ENCODE measurements around the gene LRRIQ3.

The LRRIQ3 gene

DNA sequence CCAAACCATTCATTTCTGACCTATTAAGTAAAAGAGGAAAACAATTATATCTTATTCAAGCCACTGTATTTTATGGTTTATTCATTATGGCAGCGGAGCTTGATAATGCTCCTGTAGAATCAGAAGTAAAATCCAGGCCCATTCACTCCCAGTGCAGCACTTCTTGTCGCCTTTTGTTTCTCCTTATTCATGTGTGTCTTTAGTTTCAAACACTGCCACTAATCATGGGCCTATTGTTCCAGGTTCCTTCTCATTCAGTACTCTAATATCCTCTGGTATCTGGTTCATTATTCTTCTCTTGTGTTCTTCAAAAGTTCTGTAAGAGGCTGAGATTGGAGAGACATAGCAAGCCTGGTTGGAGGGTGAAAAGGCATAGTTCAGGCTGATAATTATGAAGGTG lies 218.3 kb downstream of the LRRIQ3 start:
- Histone ChIP-seq H3K9me3 (ENCODE audit: insufficient read depth, low read depth, low read length) (no peaks in the 10 kb centered on the region), H3K9ac (ENCODE audit: low read depth, low read length, poor library complexity, severe bottlenecking) (no peak overlapping the region), H3K4me2 (ENCODE audit: low read depth, low read length, poor library complexity, severe bottlenecking) (no peak overlapping the region), H3K4me3 (ENCODE audit: low read length, poor library complexity, severe bottlenecking) (no peak overlapping the region), H3K9me2 (replicated peaks; ENCODE audit: low read depth, low read length) (no peaks in the 10 kb centered on the region), H3K79me2 (ENCODE audit: insufficient read depth, low read length) (no peaks in the 10 kb centered on the region), H3F3A (ENCODE audit: low read depth) (no peaks in the 10 kb centered on the region), H4K20me1 (ENCODE audit: insufficient read depth, low read length, poor library complexity, severe bottlenecking) (no peaks in the 10 kb centered on the region), H3K4me1 (ENCODE audit: insufficient read depth, low read length, poor library complexity, severe bottlenecking) (no peaks in the 10 kb centered on the region), H3K27me3 (ENCODE audit: insufficient read depth, low read length, poor library complexity, severe bottlenecking) (no peaks in the 10 kb centered on the region), H2AFZ (ENCODE audit: low read length) (no peak overlapping the region), H3K36me3 (ENCODE audit: insufficient read depth, low read length) (no peaks in the 10 kb centered on the region)
- TF ChIP-seq EZH2phosphoT487 (IDR thresholded peaks at IDR 0.05; ENCODE audit: borderline replicate concordance): no peak
- TF ChIP-seq, protein P1, sequence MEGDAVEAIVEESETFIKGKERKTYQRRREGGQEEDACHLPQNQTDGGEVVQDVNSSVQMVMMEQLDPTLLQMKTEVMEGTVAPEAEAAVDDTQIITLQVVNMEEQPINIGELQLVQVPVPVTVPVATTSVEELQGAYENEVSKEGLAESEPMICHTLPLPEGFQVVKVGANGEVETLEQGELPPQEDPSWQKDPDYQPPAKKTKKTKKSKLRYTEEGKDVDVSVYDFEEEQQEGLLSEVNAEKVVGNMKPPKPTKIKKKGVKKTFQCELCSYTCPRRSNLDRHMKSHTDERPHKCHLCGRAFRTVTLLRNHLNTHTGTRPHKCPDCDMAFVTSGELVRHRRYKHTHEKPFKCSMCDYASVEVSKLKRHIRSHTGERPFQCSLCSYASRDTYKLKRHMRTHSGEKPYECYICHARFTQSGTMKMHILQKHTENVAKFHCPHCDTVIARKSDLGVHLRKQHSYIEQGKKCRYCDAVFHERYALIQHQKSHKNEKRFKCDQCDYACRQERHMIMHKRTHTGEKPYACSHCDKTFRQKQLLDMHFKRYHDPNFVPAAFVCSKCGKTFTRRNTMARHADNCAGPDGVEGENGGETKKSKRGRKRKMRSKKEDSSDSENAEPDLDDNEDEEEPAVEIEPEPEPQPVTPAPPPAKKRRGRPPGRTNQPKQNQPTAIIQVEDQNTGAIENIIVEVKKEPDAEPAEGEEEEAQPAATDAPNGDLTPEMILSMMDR (conservative IDR thresholded peaks at IDR 0.05; ENCODE audit: low read length): no peak

DNA sequence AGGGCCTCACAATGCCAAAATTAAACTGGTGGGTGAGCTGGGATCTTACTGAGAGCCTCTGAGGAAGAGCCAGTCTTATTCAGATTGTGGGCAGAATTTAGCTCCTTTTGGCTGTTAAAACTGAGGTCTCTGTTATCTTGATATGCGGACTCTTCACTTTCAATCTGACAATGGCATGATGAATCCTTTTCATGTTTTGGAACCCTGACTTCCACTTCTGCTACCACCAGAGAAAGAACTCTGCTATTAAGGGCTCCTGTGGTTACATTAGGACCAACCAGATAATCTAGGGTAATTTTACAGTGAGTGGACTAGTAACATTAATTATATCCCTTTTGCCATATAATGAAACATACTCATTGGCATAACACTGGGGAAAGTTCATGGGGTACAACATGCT lies 219.0 kb downstream of the LRRIQ3 start:
- H3K4me2 ChIP-seq (ENCODE audit: low read depth, low read length, poor library complexity, severe bottlenecking): no peak overlapping the region
- no peaks in the 10 kb centered on the region for H3K9me2 ChIP-seq (replicated peaks; ENCODE audit: low read depth, low read length)
- no peaks in the 10 kb centered on the region for H3F3A ChIP-seq (ENCODE audit: low read depth)
- no peak overlapping the region for H3K4me3 ChIP-seq (ENCODE audit: low read length, poor library complexity, severe bottlenecking)
- H3K9ac ChIP-seq (ENCODE audit: low read depth, low read length, poor library complexity, severe bottlenecking): no peak overlapping the region
- no peaks in the 10 kb centered on the region for H3K27me3 ChIP-seq (ENCODE audit: insufficient read depth, low read length, poor library complexity, severe bottlenecking)
- no peak overlapping the region for H2AFZ ChIP-seq (ENCODE audit: low read length)
- H3K9me3 ChIP-seq (ENCODE audit: insufficient read depth, low read depth, low read length): no peaks in the 10 kb centered on the region
- TF ChIP-seq, protein P1 (conservative IDR thresholded peaks at IDR 0.05; ENCODE audit: low read length): no peak
- no peak for TF ChIP-seq EZH2phosphoT487 (IDR thresholded peaks at IDR 0.05; ENCODE audit: borderline replicate concordance)
- no peaks in the 10 kb centered on the region for H4K20me1 ChIP-seq (ENCODE audit: insufficient read depth, low read length, poor library complexity, severe bottlenecking)
- H3K79me2 ChIP-seq (ENCODE audit: insufficient read depth, low read length): no peaks in the 10 kb centered on the region
- no peaks in the 10 kb centered on the region for H3K36me3 ChIP-seq (ENCODE audit: insufficient read depth, low read length)
- H3K4me1 ChIP-seq (ENCODE audit: insufficient read depth, low read length, poor library complexity, severe bottlenecking): no peaks in the 10 kb centered on the region
